K562 (cell line): Measurements from ENCODE around the gene PGBD1. TPM values are rescaled to one million over a fixed set of nuclear protein-coding genes. Genes with fewer than 3 reads are reported as not detected.

Experiments used
- ADNP ChIP-seq: fragments of 200-800 bp; sonication (Bioruptor generic); IDR thresholded peaks from 2 replicates; pipeline ENCODE4 v1.6.1; 2016; ENCODE audit warnings: missing genetic modification characterization, missing compliant biosample characterization
- COPS2 ChIP-seq: fragments of 450-650 bp; conservative IDR thresholded peaks from 2 replicates; pipeline ENCODE4 v1.6.1; 2016; ENCODE audit warnings: mild to moderate bottlenecking, moderate library complexity
- CREB3 ChIP-seq: fragments of 450-650 bp; conservative IDR thresholded peaks from 2 replicates; pipeline ENCODE4 v1.6.1; 2016; ENCODE audit warnings: missing genetic modification characterization, low read depth, mild to moderate bottlenecking, missing compliant biosample characterization, moderate library complexity
- ELF1 ChIP-seq: fragments of 200-800 bp; sonication (Bioruptor generic); IDR thresholded peaks from 2 replicates; pipeline ENCODE4 v1.6.1; 2016; ENCODE audit warnings: missing genetic modification characterization, missing compliant biosample characterization
- EP400 ChIP-seq: fragments of 450-650 bp; IDR thresholded peaks from 2 replicates; pipeline ENCODE4 v1.6.1; 2017; ENCODE audit warnings: antibody characterized with exemption, mild to moderate bottlenecking, moderate library complexity
- FOXO4 ChIP-seq: fragments of 450-650 bp; formaldehyde crosslinking; IDR thresholded peaks from 2 replicates; pipeline ENCODE4 v1.4.0; 2020; ENCODE audit warnings: mild to moderate bottlenecking, moderate library complexity
- GABPA ChIP-seq: fragments of 200-800 bp; sonication (Bioruptor generic); conservative IDR thresholded peaks from 2 replicates; pipeline ENCODE4 v1.6.1; 2016; ENCODE audit warnings: low read depth, missing genetic modification characterization, missing compliant biosample characterization
- PYGO2 ChIP-seq: fragments of 450-650 bp; IDR thresholded peaks from 2 replicates; pipeline ENCODE4 v1.6.1; 2016; ENCODE audit warnings: mild to moderate bottlenecking, missing genetic modification characterization, moderate library complexity, missing compliant biosample characterization
- RAD51 ChIP-seq: fragments of 450-650 bp; IDR thresholded peaks from 2 replicates; pipeline ENCODE4 v1.7.1; 2016; ENCODE audit warnings: low read depth, mild to moderate bottlenecking, borderline replicate concordance
- RBM22 ChIP-seq: fragments of 200-400 bp; formaldehyde crosslinking; IDR thresholded peaks from 2 replicates; pipeline ENCODE4 v1.6.1; 2018; ENCODE audit warnings: low read length, low read depth; ENCODE audit not compliant: poor library complexity, severe bottlenecking
- RFX7 ChIP-seq: fragments of 250-450 bp; sonication (Bioruptor Pico); IDR thresholded peaks from 2 replicates; pipeline ENCODE4 v1.5.1; 2021; ENCODE audit warnings: mild to moderate bottlenecking
- RREB1 ChIP-seq: fragments of 250-450 bp; sonication (Bioruptor Pico); IDR thresholded peaks from 2 replicates; pipeline ENCODE4 v1.4.0; 2020
- STAT5B ChIP-seq: fragments of 250-450 bp; sonication (Bioruptor Pico); IDR thresholded peaks from 2 replicates; pipeline ENCODE4 v1.8.0; 2021; ENCODE audit warnings: mild to moderate bottlenecking, inconsistent platforms
- YBX1 ChIP-seq: fragments of 450-650 bp; IDR thresholded peaks from 2 replicates; pipeline ENCODE4 v1.7.1; 2016; ENCODE audit warnings: mild to moderate bottlenecking
- ZEB2 ChIP-seq: fragments of 450-650 bp; IDR thresholded peaks from 2 replicates; pipeline ENCODE4 v1.6.1; 2016
- ZFX ChIP-seq: sonication (generic); formaldehyde crosslinking; IDR thresholded peaks from 2 replicates; pipeline ENCODE4 v1.8.0; 2022; ENCODE audit warnings: mild to moderate bottlenecking, missing genetic modification reagents, moderate library complexity
- ZNF134 ChIP-seq: fragments of 250-450 bp; sonication (Bioruptor Pico); conservative IDR thresholded peaks from 2 replicates; pipeline ENCODE4 v1.4.0; 2020
- ZNF408 ChIP-seq: fragments of 250-450 bp; sonication (Bioruptor Pico); IDR thresholded peaks from 2 replicates; pipeline ENCODE4 v1.4.0; 2020; ENCODE audit warnings: low read depth, mild to moderate bottlenecking, moderate library complexity
- ZNF561 ChIP-seq: fragments of 450-650 bp; formaldehyde crosslinking; conservative IDR thresholded peaks from 2 replicates; pipeline ENCODE4 v1.4.0; 2020; ENCODE audit warnings: mild to moderate bottlenecking, moderate library complexity
- ZSCAN32 ChIP-seq: fragments of 450-650 bp; formaldehyde crosslinking; IDR thresholded peaks from 2 replicates; pipeline ENCODE4 v1.4.0; 2020; ENCODE audit warnings: mild to moderate bottlenecking, moderate library complexity
- ZZZ3 ChIP-seq: fragments of 450-650 bp; IDR thresholded peaks from 2 replicates; pipeline ENCODE4 v1.6.1; 2016; ENCODE audit warnings: antibody characterized with exemption, mild to moderate bottlenecking, moderate library complexity
- polyA plus RNA-seq, 8 experiments: library from polyadenylated mRNA; depleted of rRNA in 4 of 8; stranded (reverse) in 5 of 8; unstranded in 3 of 8; fragments of >200 nt; fragmentation: Nextera tagmentation in 2 of 8; fragmentation: Illumina TruSeq in 1 of 8; extraction: Ambion mirVana in 2 of 8; extraction: Trizol in 1 of 8; gene quantifications; 2 replicates each; pipeline versions ENCODE4 v1.2.1 to v1.2.3, GENCODE V29; 2011 to 2014; ENCODE audit warnings: inconsistent platforms in 1 of 8, missing spikeins in 1 of 8
- total RNA-seq, 7 experiments: library from RNA; depleted of rRNA in 6 of 7; stranded (reverse); fragments of >200 nt in 6 of 7; fragmentation: Illumina TruSeq in 2 of 7; extraction: Trizol in 2 of 7; gene quantifications; 2 replicates each; pipeline versions ENCODE4 v1.2.1 to v1.2.3, GENCODE V29; 2011 to 2021; ENCODE audit warnings: low replicate concordance in 1 of 7

Gene PGBD1
- total and polyA plus RNA-seq, 9 of the 15 experiments (the other 6 are each of a cell fraction or from before 2014, with no cell fraction given): 3.3 to 9.0 (median 7.3) TPM

GRCh38 chr6:28335564-28336283 is 54.4 kb downstream of the PGBD1 start, which contains the start of gene ZSCAN31 (continued):
- TF ChIP-seq ZSCAN32 (CRISPR knock-in tag): peak; percentile 19; the same call in 1 of the 2 replicates
- TF ChIP-seq RBM22: peak; percentile 88
- no peak for TF ChIP-seq STAT5B (CRISPR knock-in tag)
- peak; percentile 91 for TF ChIP-seq ZFX (CRISPR knock-in tag)
- TF ChIP-seq RREB1 (CRISPR knock-in tag): peak; percentile 27; the same call in 1 of the 2 replicates
- TF ChIP-seq RFX7 (CRISPR knock-in tag): peak; percentile 4; the same call in 1 of the 2 replicates
- no peak for TF ChIP-seq ADNP (tag)
- no peak for TF ChIP-seq RAD51
- TF ChIP-seq COPS2: no peak
- peak; percentile 11; the same call in 1 of the 2 replicates for TF ChIP-seq ZNF134 (CRISPR knock-in tag)
- peak; percentile 92 for TF ChIP-seq ZEB2
- TF ChIP-seq ELF1 (tag): no peak; the same call in 1 of the 2 replicates
- TF ChIP-seq ZNF561 (CRISPR knock-in tag): peak; percentile 70; the same call in 1 of the 2 replicates
- no peak for TF ChIP-seq CREB3 (tag)
- TF ChIP-seq EP400: peak; percentile 77
- no peak for TF ChIP-seq FOXO4 (CRISPR knock-in tag)
- no peak for TF ChIP-seq YBX1
- TF ChIP-seq PYGO2: 0 out of 2 replicates have a peak, but pooled peaks have one; percentile 50
- TF ChIP-seq GABPA: peak; percentile 91
- TF ChIP-seq ZZZ3: no peak
- TF ChIP-seq ZNF408 (CRISPR knock-in tag): no peak
